ENCODE measurements around the gene FIBCD1. TPM values are rescaled to one million over a fixed set of nuclear protein-coding genes. Genes with fewer than 3 reads are reported as not detected.

FIBCD1 gene
- total and polyA plus RNA-seq, 2 experiments from 2014 or later: 20.2 to 23.7 TPM

- H2AFZ ChIP-seq: no peak overlapping the region
- in situ Hi-C loops (cut with MboI): no loop called here
- peak; percentile 98 for DNase-seq
- 28% methylated on average over 22 of the region's 22 CpGs for WGBS, 2 experiments (ENCODE audit: low coverage in 1 of 2, low lambda C conversion rate in 2 of 2, missing lambda C conversion rate in 2 of 2)
- H3K27ac ChIP-seq: no peak overlapping the region
- H3K36me3 ChIP-seq (ENCODE audit: low read depth): no peaks in the 10 kb centered on the region
- no peak overlapping the region for H3K9ac ChIP-seq
- no peaks in the 10 kb centered on the region for H3K9me3 ChIP-seq (ENCODE audit: low read depth)
- no peak for TF ChIP-seq EZH2 (IDR thresholded peaks at IDR 0.05; ENCODE audit: insufficient read depth, poor library complexity, severe bottlenecking)
- TF ChIP-seq EZH2phosphoT487 (IDR thresholded peaks at IDR 0.05; ENCODE audit: insufficient read depth, low read depth): no peak
- H3K9me2 ChIP-seq (ENCODE audit: insufficient read depth): no peaks in the 10 kb centered on the region
- H4K20me1 ChIP-seq (ENCODE audit: insufficient read depth): no peaks in the 10 kb centered on the region
- no peaks in the 10 kb centered on the region for H3K27me3 ChIP-seq (replicated peaks; ENCODE audit: insufficient read depth)
- H3K79me2 ChIP-seq (ENCODE audit: insufficient read depth): no peaks in the 10 kb centered on the region
- H3K4me1 ChIP-seq (ENCODE audit: insufficient read depth): peaks cover 10% of the 10 kb centered on the region
- peak overlapping the region; percentile 36; the same call in 1 of the 2 replicates for H3K4me3 ChIP-seq
- H3K4me2 ChIP-seq (ENCODE audit: unreplicated experiment): peak overlapping the region; percentile 43
- H3F3A ChIP-seq (ENCODE audit: insufficient read depth): no peaks in the 10 kb centered on the region
Measured at GRCh38 chr9:130962418-130963316, 23.6 kb upstream of the FIBCD1 start.

DNA sequence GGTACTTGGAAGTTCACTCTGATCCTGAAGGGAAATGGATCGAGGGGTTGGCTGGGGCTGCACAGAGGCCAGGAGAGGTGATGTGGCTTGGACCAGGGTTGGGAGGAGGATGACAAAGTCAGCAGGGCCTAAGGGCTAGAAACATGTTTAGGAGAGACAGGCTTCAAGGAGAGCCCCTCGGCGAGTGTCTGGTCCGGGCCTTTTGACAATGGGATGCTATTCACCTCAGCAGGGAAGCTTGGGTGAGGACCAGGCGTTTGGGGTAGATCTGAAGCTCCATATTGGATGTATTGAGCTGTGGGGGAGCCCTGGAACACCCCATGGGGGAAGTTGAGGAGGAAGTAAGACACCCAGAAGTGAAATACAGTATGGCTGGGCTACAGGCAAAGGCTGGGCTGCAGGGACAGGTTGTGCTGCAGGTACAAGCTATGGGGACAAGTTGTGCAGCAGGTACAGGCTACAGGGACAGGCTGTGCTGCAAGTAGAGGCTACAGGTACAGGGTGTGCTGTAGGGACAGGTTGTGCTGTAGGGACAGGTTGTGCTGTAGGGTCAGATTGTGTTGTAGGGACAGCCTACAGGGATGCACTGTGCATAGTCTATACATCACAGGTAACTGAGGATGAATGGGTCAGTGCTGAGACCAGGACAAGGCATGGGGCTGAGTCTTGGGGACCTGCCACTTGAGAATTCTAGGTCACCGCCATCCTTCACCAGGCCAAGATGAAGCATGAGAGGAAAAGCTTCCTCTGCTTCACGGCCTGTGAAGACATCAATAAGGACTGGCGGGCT is 22.7 kb upstream of the FIBCD1 start:
- in situ Hi-C loops (cut with MboI): no loop called here

DNA sequence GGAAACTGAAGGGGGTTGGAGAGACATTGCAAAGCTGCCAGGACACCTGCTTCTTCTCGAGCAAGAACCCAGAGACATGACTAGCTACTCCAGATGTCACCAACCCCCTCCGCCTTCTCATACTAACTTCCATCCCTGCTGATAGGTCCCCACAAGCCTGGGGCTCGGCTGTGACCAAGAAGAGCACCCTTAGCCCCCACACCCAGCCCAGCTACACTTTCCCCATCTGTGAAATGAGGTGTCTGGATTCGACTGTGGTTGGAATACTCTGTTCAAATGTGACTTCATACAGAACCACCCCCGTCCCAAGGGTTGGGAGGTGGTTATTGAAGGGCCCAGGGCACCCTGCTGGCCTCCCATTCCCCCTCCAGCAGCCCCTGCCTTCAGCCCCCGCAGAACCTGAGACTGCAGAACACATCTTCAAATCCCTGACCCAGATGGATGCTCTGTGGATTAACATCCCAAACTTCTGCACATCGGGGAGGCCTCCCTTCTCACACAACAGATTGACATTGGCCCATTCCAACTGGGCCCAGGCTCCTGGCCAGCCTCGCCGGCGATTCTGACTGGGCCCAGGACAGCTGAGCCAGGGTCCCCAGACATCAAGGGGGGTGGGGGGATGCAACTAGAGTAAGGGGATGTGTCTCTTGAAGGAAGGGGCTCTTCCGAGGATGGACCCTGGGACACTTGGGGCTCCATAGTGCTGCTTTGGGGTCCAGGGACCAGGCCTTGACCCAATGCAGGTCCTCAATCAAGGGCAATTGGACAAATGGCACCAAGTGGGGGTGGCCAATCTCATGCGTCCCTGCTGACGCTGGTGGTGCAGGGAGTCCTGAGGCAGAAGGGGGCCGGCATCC is 21.7 kb upstream of the FIBCD1 start:
- no peaks in the 10 kb centered on the region for H3K36me3 ChIP-seq (ENCODE audit: low read depth)
- no peak for DNase-seq
- TF ChIP-seq EZH2phosphoT487 (IDR thresholded peaks at IDR 0.05; ENCODE audit: insufficient read depth, low read depth) (no peak), EZH2 (IDR thresholded peaks at IDR 0.05; ENCODE audit: insufficient read depth, poor library complexity, severe bottlenecking) (no peak)
- H2AFZ ChIP-seq: no peak overlapping the region
- H3K9ac ChIP-seq: no peak overlapping the region
- H4K20me1 ChIP-seq (ENCODE audit: insufficient read depth): no peaks in the 10 kb centered on the region
- H3K4me3 ChIP-seq: no peak overlapping the region
- no peaks in the 10 kb centered on the region for H3K9me2 ChIP-seq (ENCODE audit: insufficient read depth)
- no peaks in the 10 kb centered on the region for H3F3A ChIP-seq (ENCODE audit: insufficient read depth)
- H3K79me2 ChIP-seq (ENCODE audit: insufficient read depth): no peaks in the 10 kb centered on the region
- H3K4me2 ChIP-seq (ENCODE audit: unreplicated experiment): no peak overlapping the region
- H3K9me3 ChIP-seq (ENCODE audit: low read depth): no peaks in the 10 kb centered on the region
- peaks cover 10% of the 10 kb centered on the region for H3K4me1 ChIP-seq (ENCODE audit: insufficient read depth)
- in situ Hi-C loops (cut with MboI): no loop called here
- 94 to 95% methylated on average over 14 of the region's 14 CpGs for WGBS, 2 experiments (ENCODE audit: low coverage in 1 of 2, low lambda C conversion rate in 2 of 2, missing lambda C conversion rate in 2 of 2)
- no peak overlapping the region for H3K27ac ChIP-seq
- H3K27me3 ChIP-seq (replicated peaks; ENCODE audit: insufficient read depth): no peaks in the 10 kb centered on the region

More for the DNA sequence above, 22.7 kb upstream of the FIBCD1 start:
- Histone ChIP-seq H3K4me2 (ENCODE audit: unreplicated experiment) (peak overlapping the region; percentile 43), H3K79me2 (ENCODE audit: insufficient read depth) (no peaks in the 10 kb centered on the region), H2AFZ (no peak overlapping the region), H3K27ac (no peak overlapping the region), H3K27me3 (replicated peaks; ENCODE audit: insufficient read depth) (no peaks in the 10 kb centered on the region), H3K9me3 (ENCODE audit: low read depth) (no peaks in the 10 kb centered on the region), H3F3A (ENCODE audit: insufficient read depth) (no peaks in the 10 kb centered on the region), H3K9me2 (ENCODE audit: insufficient read depth) (no peaks in the 10 kb centered on the region), H3K9ac (no peak overlapping the region), H3K4me3 (no peak overlapping the region), H4K20me1 (ENCODE audit: insufficient read depth) (no peaks in the 10 kb centered on the region), H3K36me3 (ENCODE audit: low read depth) (no peaks in the 10 kb centered on the region), H3K4me1 (ENCODE audit: insufficient read depth) (peaks cover 10% of the 10 kb centered on the region)
- 90 to 95% methylated on average over 7 to 8 of the region's 8 CpGs for WGBS, 2 experiments (ENCODE audit: low coverage in 1 of 2, low lambda C conversion rate in 2 of 2, missing lambda C conversion rate in 2 of 2)
- no peak for DNase-seq
- no peak for TF ChIP-seq EZH2phosphoT487 (IDR thresholded peaks at IDR 0.05; ENCODE audit: insufficient read depth, low read depth)
- TF ChIP-seq EZH2 (IDR thresholded peaks at IDR 0.05; ENCODE audit: insufficient read depth, poor library complexity, severe bottlenecking): no peak
